UCSD-AML1 (cell line): ENCODE measurements around the gene FKBP5.
"Not testable (repeated sequence)": the region's sequence is repeated elsewhere in the genome, so short reads cannot be mapped to it uniquely, and the experiment has no call there.

Experiments used
- DNase-seq: peaks from one replicate; lab custom pipeline; 2025; ENCODE audit not compliant: unreplicated experiment; lab: John Stamatoyannopoulos, UW

FKBP5 gene

DNA sequence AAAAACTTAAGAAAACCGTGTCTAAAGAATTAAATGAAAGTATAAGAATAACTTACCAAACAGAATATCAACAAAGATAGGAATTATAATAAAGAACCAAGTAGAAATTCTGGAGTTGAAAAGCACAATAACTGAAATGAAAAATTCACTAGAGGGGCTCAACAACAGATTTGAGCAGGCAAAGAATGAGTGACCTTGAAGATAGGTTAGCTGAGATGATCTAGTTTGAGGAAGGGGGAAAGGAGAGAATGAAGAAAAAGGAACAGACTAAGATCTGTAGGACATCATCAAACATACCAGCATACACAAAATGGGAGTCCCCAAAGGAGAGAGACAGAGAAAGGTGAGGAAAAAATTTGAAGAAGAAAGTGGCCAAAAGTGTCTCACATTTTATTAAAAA is 138.3 kb downstream of the FKBP5 start:
- no peak for DNase-seq

DNA sequence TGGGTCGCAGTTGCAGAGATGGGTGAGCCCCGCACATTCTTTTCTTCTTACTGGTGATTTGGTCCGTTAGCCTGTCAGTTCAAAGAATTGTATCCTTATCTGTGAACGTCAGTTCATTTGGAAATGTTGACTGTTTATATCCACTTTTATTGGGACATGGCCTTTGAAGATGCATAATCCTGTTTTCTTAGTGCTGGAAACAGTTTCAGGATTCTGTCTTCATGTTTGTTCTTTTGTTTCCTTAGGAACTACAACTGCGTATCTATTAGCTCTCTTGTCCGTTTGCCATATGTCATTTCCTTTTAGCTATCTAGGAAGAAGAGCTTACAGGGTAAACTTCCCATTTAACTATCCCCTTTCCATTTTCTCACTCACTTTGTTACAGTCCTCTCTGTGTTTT is 141.0 kb downstream of the FKBP5 start:
- no peak for DNase-seq

DNA sequence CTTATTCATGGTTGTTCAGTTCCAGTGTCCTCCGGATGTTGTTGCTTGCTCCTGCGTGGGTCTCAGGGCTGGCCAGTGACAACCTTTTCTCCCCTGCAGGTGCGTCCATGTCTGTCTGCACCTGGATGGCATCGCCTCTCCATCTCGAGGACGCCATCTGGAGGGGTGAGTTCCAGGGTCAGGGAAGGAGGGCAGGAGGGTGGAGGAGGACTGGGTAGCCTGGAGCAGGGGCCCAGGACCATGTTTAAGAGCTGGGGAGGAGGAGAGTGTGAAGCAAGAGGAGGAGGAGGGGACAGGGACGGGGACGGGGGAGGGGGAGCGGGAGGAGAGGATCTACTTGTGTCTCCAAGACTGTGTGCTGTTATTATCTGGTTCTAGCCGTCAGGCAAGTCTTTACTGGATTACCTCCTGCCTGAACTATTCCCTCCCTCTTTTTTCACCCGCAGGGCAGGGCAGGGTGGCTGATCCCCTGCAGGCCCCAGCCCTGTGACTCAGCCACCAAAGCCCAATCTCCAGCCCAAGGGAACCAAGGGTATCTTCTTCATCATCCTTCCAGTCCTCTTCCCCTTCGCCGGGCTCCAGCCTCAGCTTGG is 143.8 kb downstream of the FKBP5 start:
- DNase-seq = no peak

DNA sequence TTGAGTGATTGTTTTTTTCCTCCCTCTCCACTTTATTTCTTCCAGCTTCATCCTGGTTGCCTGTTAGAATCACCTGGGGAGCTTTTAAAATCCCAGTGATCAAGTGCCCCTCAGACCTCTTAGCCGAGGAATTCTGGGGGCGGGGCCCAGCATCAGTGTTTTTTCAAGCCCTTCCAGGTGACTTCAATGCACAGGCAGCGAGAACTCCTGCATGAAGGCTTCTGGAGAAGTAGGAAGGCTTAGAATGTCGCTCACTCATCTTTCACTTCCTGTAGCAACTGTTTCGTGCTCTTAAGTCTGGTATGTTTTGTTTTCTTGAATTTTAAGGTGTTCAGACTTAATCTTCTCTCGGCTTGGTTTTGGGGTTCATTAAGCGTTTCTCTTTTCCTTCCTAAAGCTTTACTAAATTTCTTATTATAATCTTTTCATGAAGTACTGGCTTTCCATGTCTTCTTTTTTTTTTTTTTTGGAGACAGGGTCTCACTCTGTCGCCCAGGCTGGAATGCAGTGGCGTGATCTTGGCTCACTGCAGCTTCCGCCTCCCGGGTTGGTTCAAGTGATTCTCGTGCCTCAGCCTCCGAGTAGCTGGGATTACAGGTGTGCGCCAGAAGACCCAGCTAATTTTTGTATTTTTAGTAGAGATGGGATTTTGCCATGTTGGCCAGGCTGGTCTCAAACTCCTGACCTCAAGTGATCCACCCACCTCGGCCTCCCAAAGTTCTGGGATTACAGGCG is 145.1 kb downstream of the FKBP5 start:
- no peak for DNase-seq

DNA sequence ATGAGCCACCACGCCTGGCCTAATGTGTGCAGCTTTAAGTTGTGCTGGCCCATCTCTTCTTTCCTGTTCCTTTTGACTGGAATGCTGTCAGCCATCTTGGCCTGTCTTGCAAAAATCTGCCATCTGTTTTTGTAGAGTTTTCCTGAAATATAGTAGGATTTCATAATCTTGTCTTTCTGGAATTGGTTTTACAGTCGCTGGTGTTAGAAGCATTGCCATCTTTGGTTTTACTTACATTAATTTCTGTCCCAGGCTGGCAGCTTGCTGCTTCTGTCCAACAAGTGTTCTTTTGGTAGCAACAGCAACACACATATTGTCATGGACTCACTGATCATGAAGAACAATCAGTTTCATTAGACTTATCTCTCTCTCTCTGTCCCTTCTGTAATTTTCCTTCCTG is 146.9 kb downstream of the FKBP5 start:
- DNase-seq = no peak

GRCh38 chr6:35539223-35539622 is 149.5 kb downstream of the FKBP5 start:
- DNase-seq = no peak

DNA sequence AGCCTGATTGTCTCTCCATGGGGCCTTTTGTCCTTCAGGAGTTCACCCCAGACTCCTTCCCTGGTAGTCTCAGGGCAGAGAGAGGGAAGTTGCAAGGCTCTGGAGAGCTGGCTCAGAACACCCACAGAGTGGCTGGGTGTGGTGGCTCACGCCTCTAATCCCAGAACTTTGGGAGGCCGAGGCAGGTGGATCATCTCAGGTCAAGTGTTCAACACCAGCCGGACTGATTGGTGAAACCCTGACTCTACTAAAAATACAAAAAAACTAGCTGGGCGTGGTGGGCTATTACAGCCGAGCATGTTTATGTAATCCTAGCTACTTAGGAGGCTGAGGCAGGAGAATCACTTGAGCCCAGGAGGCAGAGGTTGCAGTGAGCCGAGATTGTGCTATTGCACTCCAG is 152.9 kb downstream of the FKBP5 start:
- not testable (repeated sequence) for DNase-seq

DNA sequence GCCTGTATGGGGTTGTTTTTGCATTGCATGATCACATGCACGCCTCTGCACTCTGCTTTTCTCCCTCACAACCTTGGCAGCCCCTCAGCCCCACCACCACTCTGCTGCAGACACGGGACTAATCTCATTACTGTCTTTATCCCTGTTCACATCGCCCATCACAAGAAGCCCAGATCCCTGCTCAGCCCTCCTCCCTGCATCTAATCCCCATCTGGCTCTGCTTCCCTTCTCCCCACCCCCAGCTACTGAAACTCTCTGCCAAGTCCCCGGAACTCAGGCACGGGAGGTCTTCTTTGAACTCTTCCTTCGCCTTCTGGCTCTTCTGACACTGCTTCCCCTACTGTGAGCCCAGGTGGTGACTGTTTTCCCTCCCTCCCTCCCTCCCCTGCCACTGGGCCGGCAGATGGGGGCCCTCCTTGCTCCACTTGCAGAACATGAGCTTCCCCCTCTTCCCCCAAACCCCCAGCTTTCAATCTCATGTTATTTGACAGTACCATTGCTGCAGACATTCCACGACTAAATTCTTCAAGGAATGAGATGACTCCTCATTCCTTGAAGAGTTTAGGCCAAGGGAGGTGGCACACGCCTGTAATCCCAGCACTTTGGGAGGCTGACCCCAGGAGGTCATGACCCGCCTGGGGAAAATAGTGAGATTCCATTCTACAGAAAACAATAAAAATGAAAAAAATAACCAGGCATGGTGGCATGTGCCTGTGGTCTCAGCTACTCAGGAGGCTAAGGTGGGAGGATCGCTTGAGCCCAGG is 154.1 kb downstream of the FKBP5 start:
- DNase-seq = no peak

- DNase-seq = no peak
Observed at GRCh38 chr6:35533981-35534380, 154.7 kb downstream of the FKBP5 start.

DNA sequence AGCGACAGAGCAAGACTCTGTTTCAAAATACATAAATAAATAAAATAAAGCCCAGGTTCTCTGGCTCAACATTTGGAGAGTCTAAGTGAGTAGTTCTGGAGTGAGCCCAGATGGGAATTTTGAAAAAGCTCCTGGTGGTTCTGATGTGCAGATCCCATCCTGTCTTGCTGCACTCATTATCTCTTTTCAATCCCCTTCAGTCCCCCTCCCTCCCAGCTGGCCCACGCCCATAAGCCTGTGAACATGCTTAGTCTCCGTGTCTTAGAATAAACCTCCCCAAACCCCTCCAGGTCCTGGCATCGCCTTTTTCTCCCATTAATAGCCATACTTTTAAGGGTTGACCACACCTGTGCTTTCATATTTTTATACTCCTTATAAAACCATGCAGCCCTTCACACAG is 156.6 kb downstream of the FKBP5 start:
- DNase-seq = no peak

DNA sequence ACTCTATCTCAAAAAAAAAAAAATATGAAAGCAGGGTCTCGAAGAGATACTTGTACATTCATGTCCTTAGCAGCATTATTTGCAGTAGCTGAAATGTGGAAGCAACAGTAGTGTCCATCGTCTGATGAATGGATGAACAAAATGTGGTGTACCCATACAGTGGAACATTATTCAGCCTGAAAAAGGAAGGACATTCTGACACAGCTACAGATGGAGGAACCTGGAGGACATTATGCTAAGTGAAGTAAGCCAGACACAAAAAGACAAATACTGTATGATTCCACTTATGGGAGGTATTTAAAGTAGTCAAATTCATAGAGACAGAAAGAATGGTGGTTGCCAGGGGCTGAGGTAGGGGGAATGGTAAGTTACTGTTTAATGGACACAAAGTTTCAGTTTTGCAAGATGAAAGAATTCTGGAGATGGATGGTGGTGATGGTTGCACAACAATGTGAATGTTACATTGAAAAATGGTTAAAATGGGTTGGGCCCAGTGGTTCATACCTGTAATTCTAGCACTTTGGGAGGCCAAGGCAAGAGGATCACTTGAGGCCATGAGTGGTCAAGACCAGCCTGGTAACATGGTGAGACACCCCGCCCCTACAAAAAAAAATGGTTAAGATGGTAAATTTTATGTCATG is 164.2 kb downstream of the FKBP5 start:
- no peak for DNase-seq
